Measurements from ENCODE around the gene LGR6.

The LGR6 gene

DNA sequence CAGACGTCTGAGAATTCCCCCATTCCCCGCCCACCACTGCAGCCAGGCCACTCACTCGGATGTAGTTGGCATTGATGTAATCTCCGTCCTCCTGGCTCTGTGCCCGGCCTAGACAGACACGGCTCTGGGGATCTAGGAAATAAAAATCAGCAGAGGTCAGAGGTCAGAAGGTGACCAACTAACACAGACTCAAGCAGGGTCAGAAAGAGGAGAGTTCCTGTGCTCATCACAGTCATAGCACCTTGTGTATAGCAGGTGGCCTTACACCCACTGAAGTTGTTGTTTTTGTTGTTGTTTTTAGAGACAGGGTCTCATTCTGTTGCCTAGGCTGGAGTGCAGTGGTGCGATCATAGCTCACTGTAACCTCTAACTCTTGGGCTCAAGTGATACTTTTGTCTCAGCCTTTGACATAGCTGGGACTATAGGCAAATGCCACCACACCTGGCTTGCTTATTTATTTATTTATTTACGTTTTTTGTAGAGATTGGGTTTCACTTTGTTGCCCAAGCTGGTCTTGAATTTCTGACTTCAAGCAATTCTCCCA, 38.0 kb upstream of the LGR6 start:
- TF ChIP-seq Cebpa-rat (IDR thresholded peaks at IDR 0.05) = no peak

DNA sequence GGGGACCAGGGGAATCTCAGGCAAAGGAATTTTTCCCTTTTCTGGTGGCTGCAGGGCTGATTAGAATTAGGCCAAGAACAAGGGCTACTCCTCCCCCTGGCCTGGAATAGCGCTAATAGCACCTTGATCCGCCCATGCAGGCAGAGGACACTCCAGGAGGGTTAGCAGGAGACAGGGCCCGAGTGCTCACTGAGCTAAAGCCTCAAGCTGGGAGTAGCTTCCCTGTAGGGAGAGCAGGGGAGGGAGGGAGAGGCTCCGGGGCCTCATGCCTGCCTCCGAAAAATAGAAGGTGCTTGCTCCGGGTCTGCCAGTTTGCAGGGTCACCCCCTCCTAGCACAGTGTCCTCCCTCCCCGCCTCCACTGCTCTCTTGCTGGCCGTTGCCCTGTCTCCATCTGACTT, 37.0 kb upstream of the LGR6 start:
- no peaks in the 10 kb centered on the region for H3K9me3 ChIP-seq (replicated peaks in 1 of 11)
- H3K27ac ChIP-seq = 0 out of 22 replicates have a peak overlapping the region, but pooled peaks of 2 of the 11 experiments have one; percentile 9 to 30
- peaks cover 21 to 82% (median 69%) of the 10 kb centered on the region in 11 experiments; a peak in 20 of 22 replicates for H4K20me1 ChIP-seq
- peaks cover 55 to 76% (median 63%) of the 10 kb centered on the region in 10 experiments for H3K4me1 ChIP-seq
- H3K9ac ChIP-seq = peak overlapping the region in 9 of 11 experiments; percentile 9 to 53 (median 26); a peak in 9 of 22 replicates
- no peaks in the 10 kb centered on the region for H3K27me3 ChIP-seq
- H3K4me2 ChIP-seq = peak overlapping the region; percentile 24 to 100 (median 96); a peak in 20 of 22 replicates
- no peak for TF ChIP-seq Cebpa-rat (IDR thresholded peaks at IDR 0.05)
- peaks cover 65 to 78% (median 70%) of the 10 kb centered on the region in 11 experiments for H3K36me3 ChIP-seq
- peak overlapping the region in 1 of 10 experiments; percentile 9; a peak in 1 of 20 replicates for H3K4me3 ChIP-seq

More for the DNA sequence above, 38.0 kb upstream of the LGR6 start:
- Histone ChIP-seq H3K4me3 (no peak overlapping the region), H4K20me1 (peaks cover 21 to 93% (median 71%) of the 10 kb centered on the region in 11 experiments; a peak in 20 of 22 replicates), H3K4me1 (peaks cover 44 to 69% (median 53%) of the 10 kb centered on the region in 10 experiments), H3K4me2 (peak overlapping the region in 5 of 11 experiments; percentile 3 to 100 (median 95); a peak in 7 of 22 replicates), H3K27ac (no peak overlapping the region), H3K9ac (peak overlapping the region in 5 of 11 experiments; percentile 6 to 59 (median 35); a peak in 6 of 22 replicates), H3K27me3 (no peaks in the 10 kb centered on the region), H3K36me3 (peaks cover 75 to 88% (median 80%) of the 10 kb centered on the region in 11 experiments), H3K9me3 (replicated peaks in 1 of 11) (no peaks in the 10 kb centered on the region)

DNA sequence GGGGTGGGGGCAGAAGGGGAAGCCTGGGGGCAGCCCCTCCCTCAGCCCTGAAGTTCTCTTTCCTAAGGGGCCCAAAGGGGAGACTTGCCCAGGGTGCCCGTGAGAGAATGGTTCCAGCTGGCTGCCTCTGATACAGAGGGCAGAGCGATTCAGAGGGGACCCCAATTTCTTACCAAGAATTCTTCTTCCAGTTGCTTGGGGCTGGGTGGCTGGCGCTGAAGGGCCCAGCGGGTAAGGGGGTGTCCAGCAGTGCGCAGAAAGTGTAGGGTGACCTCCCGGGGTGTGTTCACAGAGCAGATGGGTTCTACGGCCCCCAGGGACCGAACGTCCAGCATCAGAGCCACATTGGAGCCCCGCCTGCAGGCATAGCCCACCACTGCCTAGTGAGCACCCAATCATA, 35.7 kb upstream of the LGR6 start:
- peak overlapping the region; percentile 91 to 100 (median 96) for H3K4me2 ChIP-seq
- no peak for TF ChIP-seq Cebpa-rat (IDR thresholded peaks at IDR 0.05)

GRCh38 chr1:202158810-202159533, 34.6 kb upstream of the LGR6 start:
- Histone ChIP-seq H3K36me3 (peaks cover 41 to 54% (median 46%) of the 10 kb centered on the region in 11 experiments), H3K27me3 (peaks cover 0 to 8% (median 0%) of the 10 kb centered on the region in 11 experiments; a peak in 4 of 22 replicates), H3K9me3 (replicated peaks in 1 of 11) (no peaks in the 10 kb centered on the region), H3K4me1 (peaks cover 79 to 91% (median 86%) of the 10 kb centered on the region in 10 experiments), H3K27ac (peak overlapping the region; percentile 86 to 98 (median 94)), H4K20me1 (peaks cover 18 to 59% (median 49%) of the 10 kb centered on the region in 11 experiments; a peak in 20 of 22 replicates), H3K4me3 (peak overlapping the region; percentile 60 to 83 (median 76)), H3K4me2 (peak overlapping the region; percentile 91 to 100 (median 96)), H3K9ac (peak overlapping the region; percentile 84 to 95 (median 89))
- TF ChIP-seq Cebpa-rat (IDR thresholded peaks at IDR 0.05) = no peak

More for the DNA sequence above, 35.7 kb upstream of the LGR6 start:
- H3K4me3 ChIP-seq = peak overlapping the region in 8 of 10 experiments; percentile 72 to 83 (median 78); a peak in 14 of 20 replicates
- no peaks in the 10 kb centered on the region for H3K9me3 ChIP-seq (replicated peaks in 1 of 11)
- H3K27me3 ChIP-seq = peaks cover 0 to 2% (median 0%) of the 10 kb centered on the region in 11 experiments; a peak in 1 of 22 replicates
- peaks cover 18 to 69% (median 59%) of the 10 kb centered on the region in 11 experiments; a peak in 20 of 22 replicates for H4K20me1 ChIP-seq
- H3K27ac ChIP-seq = peak overlapping the region in 10 of 11 experiments; percentile 89 to 98 (median 94); a peak in 13 of 22 replicates
- H3K4me1 ChIP-seq = peaks cover 68 to 90% (median 77%) of the 10 kb centered on the region in 10 experiments
- peaks cover 51 to 64% (median 56%) of the 10 kb centered on the region in 11 experiments for H3K36me3 ChIP-seq
- H3K9ac ChIP-seq = peak overlapping the region; percentile 84 to 95 (median 89); a peak in 20 of 22 replicates

GRCh38 chr1:202159534-202160371, 33.8 kb upstream of the LGR6 start:
- Histone ChIP-seq H4K20me1 (peaks cover 18 to 51% (median 44%) of the 10 kb centered on the region in 11 experiments; a peak in 20 of 22 replicates), H3K27ac (peak overlapping the region; percentile 86 to 98 (median 94)), H3K9me3 (replicated peaks in 1 of 11) (no peaks in the 10 kb centered on the region), H3K4me3 (peak overlapping the region; percentile 60 to 83 (median 76)), H3K4me1 (peaks cover 86 to 97% (median 91%) of the 10 kb centered on the region in 10 experiments), H3K4me2 (peak overlapping the region; percentile 91 to 100 (median 96)), H3K36me3 (peaks cover 33 to 46% (median 38%) of the 10 kb centered on the region in 11 experiments), H3K9ac (peak overlapping the region; percentile 84 to 95 (median 89)), H3K27me3 (peaks cover 0 to 8% (median 0%) of the 10 kb centered on the region in 11 experiments; a peak in 4 of 22 replicates)
- no peak for TF ChIP-seq Cebpa-rat (IDR thresholded peaks at IDR 0.05)

- Histone ChIP-seq H3K27me3 (peaks cover 0 to 8% (median 0%) of the 10 kb centered on the region in 11 experiments; a peak in 4 of 22 replicates), H3K27ac (peak within 1 kb of the TSS; percentile 86 to 98 (median 94)), H3K36me3 (peaks cover 26 to 39% (median 31%) of the 10 kb centered on the region in 11 experiments), H3K4me2 (peak within 1 kb of the TSS; percentile 91 to 100 (median 96)), H4K20me1 (peaks cover 14 to 47% (median 37%) of the 10 kb centered on the region in 11 experiments; a peak in 20 of 22 replicates), H3K9me3 (replicated peaks in 1 of 11) (no peaks in the 10 kb centered on the region), H3K9ac (peak within 1 kb of the TSS; percentile 84 to 95 (median 89)), H3K4me3 (peak within 1 kb of the TSS; percentile 60 to 83 (median 76)), H3K4me1 (peaks cover 90 to 99% (median 94%) of the 10 kb centered on the region in 10 experiments)
- TF ChIP-seq Cebpa-rat (IDR thresholded peaks at IDR 0.05) = no peak
Measured at GRCh38 chr1:202160377-202160940, 33.1 kb upstream of the LGR6 start, which contains the start of gene PTPN7. TSS of gene PTPN7 (minus strand) at chr1:202160602. CDS start at chr1:202159402, 1,200 bp downstream.

DNA sequence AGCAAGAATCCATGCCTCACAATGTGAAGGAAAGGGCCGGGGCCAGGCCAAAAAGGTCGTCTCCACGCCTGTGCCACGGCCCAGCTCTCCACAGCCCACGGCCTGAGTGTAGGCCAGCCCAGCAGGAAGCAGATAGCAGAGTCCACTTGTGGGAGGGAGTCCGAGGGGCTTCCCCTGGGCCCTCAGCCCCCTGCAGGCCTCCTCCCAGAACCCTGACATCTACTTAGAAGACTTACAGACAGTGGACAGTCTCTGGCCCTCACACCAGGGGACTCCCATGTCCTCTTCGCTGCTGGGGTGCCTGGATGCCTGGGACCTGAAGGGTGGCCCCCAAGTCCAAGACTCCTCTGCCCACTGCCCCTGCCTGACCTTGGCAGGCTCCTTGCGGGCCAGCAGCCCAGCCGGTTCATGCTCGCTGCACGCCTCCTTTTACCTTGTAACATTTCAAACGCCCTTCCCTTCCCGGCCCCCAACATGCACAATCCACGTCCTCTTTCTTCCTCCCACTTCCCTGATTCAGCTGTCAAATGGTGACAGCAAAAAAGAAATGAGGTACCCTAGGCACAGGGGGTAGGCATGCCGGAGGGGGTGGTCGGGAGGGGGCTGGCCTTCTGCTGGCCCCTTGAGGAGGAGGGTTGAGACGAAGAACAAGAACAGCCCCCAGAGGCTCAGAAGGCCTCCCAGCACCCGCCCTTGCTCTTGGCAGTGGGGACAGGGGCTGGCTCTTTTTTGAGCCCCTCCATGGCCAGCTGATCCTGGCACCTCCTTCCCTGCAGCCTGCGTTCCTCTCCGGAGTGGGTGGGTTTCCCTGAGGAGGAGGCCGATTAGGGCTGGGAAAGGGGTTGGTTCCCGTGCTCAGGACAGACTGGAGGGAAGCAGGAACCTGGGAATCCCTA, 32.2 kb upstream of the LGR6 start:
- H3K36me3 ChIP-seq = peaks cover 17 to 29% (median 22%) of the 10 kb centered on the region in 11 experiments
- peaks cover 0 to 8% (median 0%) of the 10 kb centered on the region in 11 experiments; a peak in 4 of 22 replicates for H3K27me3 ChIP-seq
- H3K9ac ChIP-seq = peak overlapping the region; percentile 84 to 95 (median 89)
- peaks cover 7 to 42% (median 28%) of the 10 kb centered on the region in 11 experiments; a peak in 20 of 22 replicates for H4K20me1 ChIP-seq
- no peak for TF ChIP-seq Cebpa-rat (IDR thresholded peaks at IDR 0.05)
- peak overlapping the region; percentile 86 to 98 (median 94) for H3K27ac ChIP-seq
- H3K4me3 ChIP-seq = peak overlapping the region; percentile 60 to 83 (median 76)
- peak overlapping the region; percentile 91 to 100 (median 96) for H3K4me2 ChIP-seq
- no peaks in the 10 kb centered on the region for H3K9me3 ChIP-seq (replicated peaks in 1 of 11)
- peaks cover 84 to 100% (median 96%) of the 10 kb centered on the region in 10 experiments for H3K4me1 ChIP-seq
